Measurements from ENCODE around the gene CHIT1. TPM values are rescaled to one million over a fixed set of nuclear protein-coding genes. Genes with fewer than 3 reads are reported as not detected.
A peak's percentile ranks its signal among the peaks of the same experiment; 100 is the strongest.

CHIT1 gene
- total and polyA plus RNA-seq, 3 experiments from 2014 or later = 0.07 TPM; not detected in 2

GRCh38 chr1:203169770-203170520 is 59.5 kb downstream of the CHIT1 start:
- Histone ChIP-seq H3K27me3 (ENCODE audit: insufficient read depth, low read length, poor library complexity, severe bottlenecking) (no peaks in the 10 kb centered on the region), H3K9me3 (ENCODE audit: low read length) (no peaks in the 10 kb centered on the region), H3K27ac (ENCODE audit: low read depth, low read length) (no peak overlapping the region), H3K4me1 (ENCODE audit: insufficient read depth, low read length) (no peaks in the 10 kb centered on the region), H3K36me3 (ENCODE audit: insufficient read depth, low read length) (no peaks in the 10 kb centered on the region), H3K4me3 (ENCODE audit: low read length) (no peak overlapping the region)
- POLR2A ChIA-PET = no interaction called here
- no peaks in the 10 kb centered on the region for H3K36me3 Mint-ChIP-seq
- CTCF ChIA-PET = no interaction called here
- no peak for DNase-seq
- no peak overlapping the region for H3K4me3 Mint-ChIP-seq
- H3K4me1 Mint-ChIP-seq = no peaks in the 10 kb centered on the region
- H3K27me3 Mint-ChIP-seq = peaks cover 4 to 13% of the 10 kb centered on the region in 2 donors
- peak overlapping the region in 1 of 8 donors; percentile 61 for H3K27ac Mint-ChIP-seq
- no peaks in the 10 kb centered on the region for H3K9me3 Mint-ChIP-seq

DNA sequence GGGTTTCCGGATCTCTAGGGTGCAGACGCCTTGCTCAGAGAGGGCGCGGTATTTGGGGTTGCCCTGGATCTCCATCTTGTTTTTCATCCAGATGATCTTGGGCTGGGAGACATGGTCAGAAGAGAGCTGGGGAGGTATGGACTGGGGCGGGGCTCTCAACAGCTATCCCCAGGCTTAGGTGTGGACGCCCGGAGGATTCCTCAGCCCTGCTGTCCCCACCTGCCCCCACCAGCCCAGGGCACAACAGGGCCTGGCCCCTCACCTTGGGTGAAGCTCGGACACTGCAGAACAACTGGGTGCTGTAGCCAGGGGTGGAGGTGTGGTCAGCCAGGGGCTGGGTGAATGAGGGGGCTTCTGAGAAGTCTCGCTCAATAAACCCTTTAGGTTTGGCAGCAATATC is 60.5 kb downstream of the CHIT1 start:
- Mint-ChIP-seq H3K9me3 (no peaks in the 10 kb centered on the region), H3K4me3 (no peak overlapping the region), H3K27ac (no peak overlapping the region), H3K27me3 (peaks cover 8 to 15% of the 10 kb centered on the region in 2 donors), H3K36me3 (no peaks in the 10 kb centered on the region), H3K4me1 (no peaks in the 10 kb centered on the region)
- Histone ChIP-seq H3K4me1 (ENCODE audit: insufficient read depth, low read length) (no peaks in the 10 kb centered on the region), H3K4me3 (ENCODE audit: low read length) (no peak overlapping the region), H3K27me3 (ENCODE audit: insufficient read depth, low read length, poor library complexity, severe bottlenecking) (no peaks in the 10 kb centered on the region), H3K36me3 (ENCODE audit: insufficient read depth, low read length) (no peaks in the 10 kb centered on the region), H3K9me3 (ENCODE audit: low read length) (no peaks in the 10 kb centered on the region), H3K27ac (ENCODE audit: low read depth, low read length) (no peak overlapping the region)
- no peak for DNase-seq
- ChIA-PET POLR2A (no interaction called here), CTCF (no interaction called here)

GRCh38 chr1:203168256-203168786 is 61.2 kb downstream of the CHIT1 start:
- Histone ChIP-seq H3K36me3 (ENCODE audit: insufficient read depth, low read length) (no peaks in the 10 kb centered on the region), H3K27me3 (ENCODE audit: insufficient read depth, low read length, poor library complexity, severe bottlenecking) (no peaks in the 10 kb centered on the region), H3K9me3 (ENCODE audit: low read length) (no peaks in the 10 kb centered on the region), H3K4me1 (ENCODE audit: insufficient read depth, low read length) (no peaks in the 10 kb centered on the region), H3K4me3 (ENCODE audit: low read length) (no peak overlapping the region), H3K27ac (ENCODE audit: low read depth, low read length) (no peak overlapping the region)
- Mint-ChIP-seq H3K27me3 (peaks cover 11 to 19% of the 10 kb centered on the region in 2 donors), H3K9me3 (no peaks in the 10 kb centered on the region), H3K4me3 (no peak overlapping the region), H3K36me3 (no peaks in the 10 kb centered on the region), H3K27ac (no peak overlapping the region), H3K4me1 (no peaks in the 10 kb centered on the region)
- no peak for DNase-seq
- POLR2A ChIA-PET = no interaction called here
- CTCF ChIA-PET = no interaction called here

DNA sequence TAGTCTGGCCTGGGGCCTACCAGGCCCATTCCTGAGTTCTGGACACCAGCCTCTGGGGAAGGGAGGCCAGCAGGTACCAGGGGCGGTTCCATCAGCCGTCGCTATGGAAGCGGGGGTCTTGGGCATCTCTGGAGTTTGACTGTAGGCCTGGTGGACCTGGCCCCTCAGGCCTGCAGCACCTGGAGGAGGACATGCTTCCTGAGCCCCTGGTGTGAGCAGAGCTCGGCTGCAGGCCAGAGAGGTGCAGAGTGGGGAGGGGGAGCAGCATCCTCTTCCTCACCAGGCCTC is 61.6 kb downstream of the CHIT1 start:
- Mint-ChIP-seq H3K27ac (no peak overlapping the region), H3K36me3 (no peaks in the 10 kb centered on the region), H3K4me1 (no peaks in the 10 kb centered on the region), H3K4me3 (no peak overlapping the region), H3K27me3 (peaks cover 11 to 23% of the 10 kb centered on the region in 2 donors), H3K9me3 (no peaks in the 10 kb centered on the region)
- no peaks in the 10 kb centered on the region for H3K4me1 ChIP-seq (ENCODE audit: insufficient read depth, low read length)
- no peaks in the 10 kb centered on the region for H3K27me3 ChIP-seq (ENCODE audit: insufficient read depth, low read length, poor library complexity, severe bottlenecking)
- DNase-seq = no peak
- ChIA-PET POLR2A (no interaction called here), CTCF (no interaction called here)
- no peak overlapping the region for H3K27ac ChIP-seq (ENCODE audit: low read depth, low read length)
- H3K36me3 ChIP-seq (ENCODE audit: insufficient read depth, low read length) = no peaks in the 10 kb centered on the region
- H3K9me3 ChIP-seq (ENCODE audit: low read length) = no peaks in the 10 kb centered on the region
- H3K4me3 ChIP-seq (ENCODE audit: low read length) = no peak overlapping the region

DNA sequence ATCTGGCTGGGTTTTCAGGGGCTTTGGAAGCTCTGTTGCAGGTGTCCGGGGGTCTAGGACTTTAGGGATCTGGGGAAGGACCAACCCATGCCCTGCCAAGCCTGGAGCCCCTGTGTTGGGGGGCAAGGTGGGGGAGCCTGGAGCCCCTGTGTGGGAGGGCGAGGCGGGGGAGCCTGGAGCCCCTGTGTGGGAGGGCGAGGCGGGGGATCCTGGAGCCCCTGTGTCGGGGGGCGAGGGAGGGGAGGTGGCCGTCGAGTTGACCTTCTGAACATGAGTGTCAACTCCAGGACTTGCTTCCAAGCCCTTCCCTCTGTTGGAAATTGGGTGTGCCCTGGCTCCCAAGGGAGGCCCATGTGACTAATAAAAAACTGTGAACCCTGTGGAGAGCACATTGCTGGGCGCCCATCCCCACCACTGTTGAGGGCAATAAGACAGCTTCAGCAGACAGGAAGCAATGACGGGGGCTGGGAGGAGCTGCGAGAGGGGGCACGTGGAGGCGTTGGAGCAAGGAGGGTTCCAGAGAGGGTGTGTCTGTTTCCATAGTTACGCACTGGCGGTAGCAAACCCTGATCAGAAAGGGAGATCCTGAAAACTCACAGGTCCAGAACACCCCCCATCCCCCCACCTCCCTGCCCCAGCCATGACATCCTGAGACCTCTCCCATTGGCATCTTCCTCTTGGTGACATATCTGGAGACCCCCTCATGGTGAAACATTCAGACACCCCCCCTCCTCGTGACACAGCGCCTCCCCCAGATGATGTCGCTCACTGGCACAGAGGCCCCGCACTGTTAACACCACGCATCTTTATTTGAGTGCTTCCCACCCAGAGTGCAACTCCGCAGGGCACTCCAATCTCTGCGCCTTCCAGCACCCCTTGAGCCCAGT is 62.2 kb downstream of the CHIT1 start:
- no peak overlapping the region for H3K4me3 Mint-ChIP-seq
- Histone ChIP-seq H3K4me1 (ENCODE audit: insufficient read depth, low read length) (no peaks in the 10 kb centered on the region), H3K27me3 (ENCODE audit: insufficient read depth, low read length, poor library complexity, severe bottlenecking) (no peaks in the 10 kb centered on the region), H3K36me3 (ENCODE audit: insufficient read depth, low read length) (no peaks in the 10 kb centered on the region), H3K4me3 (ENCODE audit: low read length) (no peak overlapping the region), H3K27ac (ENCODE audit: low read depth, low read length) (no peak overlapping the region), H3K9me3 (ENCODE audit: low read length) (no peaks in the 10 kb centered on the region)
- CTCF ChIA-PET = no interaction called here
- POLR2A ChIA-PET = no interaction called here
- H3K36me3 Mint-ChIP-seq = no peaks in the 10 kb centered on the region
- H3K27ac Mint-ChIP-seq = no peak overlapping the region
- no peak for DNase-seq
- H3K27me3 Mint-ChIP-seq = peaks cover 11 to 29% of the 10 kb centered on the region in 2 donors
- no peaks in the 10 kb centered on the region for H3K4me1 Mint-ChIP-seq
- no peaks in the 10 kb centered on the region for H3K9me3 Mint-ChIP-seq

DNA sequence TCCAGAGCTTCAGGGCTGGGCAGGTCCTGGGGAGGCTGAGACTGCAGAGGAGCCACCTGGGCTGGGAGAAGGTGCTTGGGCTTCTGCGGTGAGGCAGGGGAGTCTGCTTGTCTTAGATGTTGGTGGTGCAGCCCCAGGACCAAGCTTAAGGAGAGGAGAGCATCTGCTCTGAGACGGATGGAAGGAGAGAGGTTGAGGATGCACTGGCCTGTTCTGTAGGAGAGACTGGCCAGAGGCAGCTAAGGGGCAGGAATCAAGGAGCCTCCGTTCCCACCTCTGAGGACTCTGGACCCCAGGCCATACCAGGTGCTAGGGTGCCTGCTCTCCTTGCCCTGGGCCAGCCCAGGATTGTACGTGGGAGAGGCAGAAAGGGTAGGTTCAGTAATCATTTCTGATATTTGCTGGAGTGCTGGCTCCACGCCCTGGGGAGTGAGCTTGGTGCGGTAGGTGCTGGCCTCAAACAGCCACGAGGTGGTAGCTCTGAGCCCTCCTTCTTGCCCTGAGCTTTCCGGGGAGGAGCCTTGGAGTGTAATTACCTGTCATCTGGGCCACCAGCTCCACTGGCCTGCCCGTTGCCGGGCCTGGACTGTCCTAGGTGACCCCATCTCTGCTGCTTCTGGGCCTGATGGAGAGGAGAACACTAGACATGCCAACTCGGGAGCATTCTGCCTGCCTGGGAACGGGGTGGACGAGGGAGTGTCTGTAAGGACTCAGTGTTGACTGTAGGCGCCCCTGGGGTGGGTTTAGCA is 63.1 kb downstream of the CHIT1 start:
- CTCF ChIA-PET = no interaction called here
- H3K27ac ChIP-seq (ENCODE audit: low read depth, low read length) = no peak overlapping the region
- no peaks in the 10 kb centered on the region for H3K36me3 Mint-ChIP-seq
- H3K9me3 ChIP-seq (ENCODE audit: low read length) = no peaks in the 10 kb centered on the region
- H3K27ac Mint-ChIP-seq = no peak overlapping the region
- no peaks in the 10 kb centered on the region for H3K9me3 Mint-ChIP-seq
- no peaks in the 10 kb centered on the region for H3K36me3 ChIP-seq (ENCODE audit: insufficient read depth, low read length)
- H3K27me3 Mint-ChIP-seq = peaks cover 15 to 30% of the 10 kb centered on the region in 2 donors
- H3K27me3 ChIP-seq (ENCODE audit: insufficient read depth, low read length, poor library complexity, severe bottlenecking) = no peaks in the 10 kb centered on the region
- H3K4me1 ChIP-seq (ENCODE audit: insufficient read depth, low read length) = no peaks in the 10 kb centered on the region
- POLR2A ChIA-PET = no interaction called here
- DNase-seq = no peak
- no peak overlapping the region for H3K4me3 ChIP-seq (ENCODE audit: low read length)
- H3K4me3 Mint-ChIP-seq = no peak overlapping the region
- H3K4me1 Mint-ChIP-seq = no peaks in the 10 kb centered on the region

All from CD8-positive, alpha-beta memory T cell (primary cell).